ENCODE data around the gene ZNF787.

The ZNF787 gene

DNA sequence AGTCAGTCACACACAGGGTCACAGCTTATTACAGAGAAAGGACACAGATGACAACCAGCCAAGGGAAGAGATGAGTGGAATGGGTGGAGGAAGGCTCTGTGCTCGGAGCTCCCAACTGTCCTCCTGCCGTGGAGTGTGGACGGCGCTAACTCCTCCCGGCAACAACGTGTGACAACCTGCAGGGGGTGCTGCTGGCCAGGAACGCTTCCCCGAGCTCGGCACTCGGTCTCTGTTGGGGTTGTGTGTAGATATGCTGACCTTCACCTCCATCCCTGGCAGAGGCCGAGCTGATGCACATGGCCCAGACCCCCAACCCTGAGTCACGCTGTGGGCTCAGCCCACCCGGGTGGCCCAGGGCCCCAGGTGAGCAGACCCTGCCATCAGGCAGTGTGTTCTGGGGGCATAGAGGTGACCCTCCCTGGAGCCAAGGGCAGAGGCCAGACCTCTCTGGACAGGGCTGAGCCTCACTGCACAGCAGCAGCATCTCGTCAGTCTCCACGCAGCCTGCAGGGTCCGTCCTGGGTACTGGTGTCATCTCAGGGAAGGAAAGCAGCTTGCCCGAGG, 34.1 kb upstream of the ZNF787 start:
- Histone ChIP-seq H3K79me2 (ENCODE audit: insufficient read depth, low read length) (peaks cover 18% of the 10 kb centered on the region), H3K4me2 (ENCODE audit: insufficient read depth, low read length) (no peak overlapping the region), H3K4me3 (ENCODE audit: low read depth in 1 of 2, low read length in 2 of 2) (no peak overlapping the region), H3K9ac (ENCODE audit: low read depth, low read length) (no peak overlapping the region), H2AFZ (ENCODE audit: low read depth, low read length) (no peak overlapping the region), H3K9me3 (ENCODE audit: insufficient read depth, low read length, severe bottlenecking) (no peaks in the 10 kb centered on the region), H3K27ac (ENCODE audit: low read length) (no peak overlapping the region), H3K4me1 (ENCODE audit: insufficient read depth, low read length) (no peaks in the 10 kb centered on the region), H4K20me1 (ENCODE audit: insufficient read depth, low read length) (peaks cover 30% of the 10 kb centered on the region), H3K27me3 (ENCODE audit: insufficient read depth, low read length, poor library complexity) (no peaks in the 10 kb centered on the region), H3K36me3 (ENCODE audit: insufficient read depth, low read length) (peaks cover 66% of the 10 kb centered on the region)
- no peak; the same call in 2 of the 3 replicates for ATAC-seq (ENCODE audit: insufficient read depth, low read depth)
- TF ChIP-seq, protein P1, sequence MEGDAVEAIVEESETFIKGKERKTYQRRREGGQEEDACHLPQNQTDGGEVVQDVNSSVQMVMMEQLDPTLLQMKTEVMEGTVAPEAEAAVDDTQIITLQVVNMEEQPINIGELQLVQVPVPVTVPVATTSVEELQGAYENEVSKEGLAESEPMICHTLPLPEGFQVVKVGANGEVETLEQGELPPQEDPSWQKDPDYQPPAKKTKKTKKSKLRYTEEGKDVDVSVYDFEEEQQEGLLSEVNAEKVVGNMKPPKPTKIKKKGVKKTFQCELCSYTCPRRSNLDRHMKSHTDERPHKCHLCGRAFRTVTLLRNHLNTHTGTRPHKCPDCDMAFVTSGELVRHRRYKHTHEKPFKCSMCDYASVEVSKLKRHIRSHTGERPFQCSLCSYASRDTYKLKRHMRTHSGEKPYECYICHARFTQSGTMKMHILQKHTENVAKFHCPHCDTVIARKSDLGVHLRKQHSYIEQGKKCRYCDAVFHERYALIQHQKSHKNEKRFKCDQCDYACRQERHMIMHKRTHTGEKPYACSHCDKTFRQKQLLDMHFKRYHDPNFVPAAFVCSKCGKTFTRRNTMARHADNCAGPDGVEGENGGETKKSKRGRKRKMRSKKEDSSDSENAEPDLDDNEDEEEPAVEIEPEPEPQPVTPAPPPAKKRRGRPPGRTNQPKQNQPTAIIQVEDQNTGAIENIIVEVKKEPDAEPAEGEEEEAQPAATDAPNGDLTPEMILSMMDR (IDR thresholded peaks at IDR 0.05; ENCODE audit: borderline replicate concordance, extremely low read depth, low read length, poor library complexity, severe bottlenecking), result peak; percentile 61
- TF ChIP-seq EZH2 (IDR thresholded peaks at IDR 0.05; ENCODE audit: borderline replicate concordance, low read depth, low read length, severe bottlenecking), result no peak
- no peak for DNase-seq

DNA sequence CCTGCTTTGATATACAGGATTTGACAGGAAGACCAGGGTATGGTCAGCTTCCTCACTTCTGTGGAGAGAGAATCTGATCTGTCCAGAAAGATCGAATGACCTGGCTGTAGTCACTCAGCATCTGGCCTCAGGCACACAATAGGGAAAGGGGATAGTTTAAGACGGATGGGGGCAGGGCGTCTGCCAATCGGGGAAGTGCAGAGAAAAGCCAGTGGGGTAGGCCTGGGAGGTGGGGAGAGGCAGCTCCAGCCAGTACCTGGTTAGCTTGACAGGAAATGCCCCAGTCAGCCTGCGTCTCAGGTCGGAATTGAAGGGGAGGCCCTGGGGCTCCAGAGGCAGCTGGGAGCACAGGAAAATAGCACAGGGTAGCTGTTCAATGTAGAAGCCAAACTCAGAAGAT, 32.4 kb upstream of the ZNF787 start:
- Histone ChIP-seq H3K4me1 (ENCODE audit: insufficient read depth, low read length) (no peaks in the 10 kb centered on the region), H3K4me2 (ENCODE audit: insufficient read depth, low read length) (no peak overlapping the region), H3K4me3 (ENCODE audit: low read depth in 1 of 2, low read length in 2 of 2) (no peak overlapping the region), H3K79me2 (ENCODE audit: insufficient read depth, low read length) (peaks cover 29% of the 10 kb centered on the region), H3K9ac (ENCODE audit: low read depth, low read length) (no peak overlapping the region), H4K20me1 (ENCODE audit: insufficient read depth, low read length) (peaks cover 43% of the 10 kb centered on the region), H3K9me3 (ENCODE audit: insufficient read depth, low read length, severe bottlenecking) (no peaks in the 10 kb centered on the region), H3K27me3 (ENCODE audit: insufficient read depth, low read length, poor library complexity) (no peaks in the 10 kb centered on the region), H2AFZ (ENCODE audit: low read depth, low read length) (no peak overlapping the region), H3K27ac (ENCODE audit: low read length) (no peak overlapping the region), H3K36me3 (ENCODE audit: insufficient read depth, low read length) (peaks cover 62% of the 10 kb centered on the region)
- ATAC-seq (ENCODE audit: insufficient read depth, low read depth) (no peak), DNase-seq (no peak)
- TF ChIP-seq, protein P1 (IDR thresholded peaks at IDR 0.05; ENCODE audit: borderline replicate concordance, extremely low read depth, low read length, poor library complexity, severe bottlenecking), result no peak
- no peak for TF ChIP-seq EZH2 (IDR thresholded peaks at IDR 0.05; ENCODE audit: borderline replicate concordance, low read depth, low read length, severe bottlenecking)

DNA sequence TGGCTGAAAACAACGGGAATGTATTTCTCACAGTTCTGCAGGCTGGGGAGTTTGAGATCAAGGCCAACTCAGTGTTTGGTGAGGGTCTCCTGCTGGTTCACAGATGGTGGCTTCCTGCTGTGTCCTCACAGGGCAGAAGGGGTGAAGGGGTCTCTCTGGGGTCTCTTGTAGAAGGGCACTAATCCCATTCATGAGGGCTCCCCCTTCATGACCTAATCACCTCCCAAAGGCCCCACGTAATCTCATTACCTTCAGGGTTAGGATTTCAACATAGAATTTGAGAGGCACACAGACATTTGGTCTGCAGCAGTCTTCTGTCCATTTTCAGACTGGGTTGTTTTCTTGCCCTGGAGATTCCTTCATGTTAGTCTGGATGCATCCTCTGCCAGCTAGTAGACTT, 31.5 kb upstream of the ZNF787 start:
- Histone ChIP-seq H4K20me1 (ENCODE audit: insufficient read depth, low read length) (peaks cover 43% of the 10 kb centered on the region), H3K79me2 (ENCODE audit: insufficient read depth, low read length) (peaks cover 30% of the 10 kb centered on the region), H3K9ac (ENCODE audit: low read depth, low read length) (no peak overlapping the region), H3K27me3 (ENCODE audit: insufficient read depth, low read length, poor library complexity) (no peaks in the 10 kb centered on the region), H3K36me3 (ENCODE audit: insufficient read depth, low read length) (peaks cover 62% of the 10 kb centered on the region), H2AFZ (ENCODE audit: low read depth, low read length) (no peak overlapping the region), H3K4me3 (ENCODE audit: low read depth in 1 of 2, low read length in 2 of 2) (no peak overlapping the region), H3K4me2 (ENCODE audit: insufficient read depth, low read length) (no peak overlapping the region), H3K27ac (ENCODE audit: low read length) (no peak overlapping the region), H3K9me3 (ENCODE audit: insufficient read depth, low read length, severe bottlenecking) (no peaks in the 10 kb centered on the region), H3K4me1 (ENCODE audit: insufficient read depth, low read length) (no peaks in the 10 kb centered on the region)
- TF ChIP-seq EZH2 (IDR thresholded peaks at IDR 0.05; ENCODE audit: borderline replicate concordance, low read depth, low read length, severe bottlenecking), result no peak
- TF ChIP-seq, protein P1 (IDR thresholded peaks at IDR 0.05; ENCODE audit: borderline replicate concordance, extremely low read depth, low read length, poor library complexity, severe bottlenecking), result no peak
- ATAC-seq (ENCODE audit: insufficient read depth, low read depth) (no peak), DNase-seq (no peak)
